HL-60 (cell line): Measurements from ENCODE around the gene RNF151.

Experiments used
- DNase-seq, 2 experiments: peaks; one replicate each; pipeline ENCODE4 v3.0.0-alpha.2; 2010 to 2020; ENCODE audit warnings: low read depth in 1 of 2, low spot score in 1 of 2
- H3K27ac ChIP-seq: fragments of 250-450 bp; sonication (Bioruptor Pico); replicated peaks from 2 replicates; pipeline ENCODE4 v1.5.1; 2020; ENCODE audit warnings: mild to moderate bottlenecking, moderate library complexity
- H3K27me3 ChIP-seq: fragments of 250-450 bp; sonication (Bioruptor Pico); 2 replicates; pipeline ENCODE4 v1.5.1; 2021; ENCODE audit warnings: mild to moderate bottlenecking, moderate library complexity; ENCODE audit not compliant: insufficient read depth, poor library complexity, severe bottlenecking
- H3K4me3 ChIP-seq: replicated peaks from 2 replicates; pipeline ENCODE4 v1.5.1; 2011; ENCODE audit warnings: mild to moderate bottlenecking, control low read depth, low read length; ENCODE audit not compliant: insufficient read depth
- CTCF ChIP-seq: IDR thresholded peaks from one replicate; pipeline ENCODE4 v1.5.1; 2011; ENCODE audit warnings: low read length, control low read depth, inconsistent platforms; ENCODE audit not compliant: insufficient read depth
- GABPA ChIP-seq: IDR thresholded peaks from 2 replicates; pipeline ENCODE4 v1.6.1; 2012; ENCODE audit warnings: low read depth
- POLR2AphosphoS5 ChIP-seq: IDR thresholded peaks from 2 replicates; pipeline ENCODE4 v1.6.1; 2012; ENCODE audit warnings: low read depth
- REST ChIP-seq: IDR thresholded peaks from 2 replicates; pipeline ENCODE4 v1.6.1; 2012; ENCODE audit warnings: low read depth; ENCODE audit not compliant: insufficient replicate concordance
- SPI1 ChIP-seq: IDR thresholded peaks from 2 replicates; pipeline ENCODE4 v1.6.1; 2012; ENCODE audit warnings: low read depth, mild to moderate bottlenecking, borderline replicate concordance

The RNF151 gene

DNA sequence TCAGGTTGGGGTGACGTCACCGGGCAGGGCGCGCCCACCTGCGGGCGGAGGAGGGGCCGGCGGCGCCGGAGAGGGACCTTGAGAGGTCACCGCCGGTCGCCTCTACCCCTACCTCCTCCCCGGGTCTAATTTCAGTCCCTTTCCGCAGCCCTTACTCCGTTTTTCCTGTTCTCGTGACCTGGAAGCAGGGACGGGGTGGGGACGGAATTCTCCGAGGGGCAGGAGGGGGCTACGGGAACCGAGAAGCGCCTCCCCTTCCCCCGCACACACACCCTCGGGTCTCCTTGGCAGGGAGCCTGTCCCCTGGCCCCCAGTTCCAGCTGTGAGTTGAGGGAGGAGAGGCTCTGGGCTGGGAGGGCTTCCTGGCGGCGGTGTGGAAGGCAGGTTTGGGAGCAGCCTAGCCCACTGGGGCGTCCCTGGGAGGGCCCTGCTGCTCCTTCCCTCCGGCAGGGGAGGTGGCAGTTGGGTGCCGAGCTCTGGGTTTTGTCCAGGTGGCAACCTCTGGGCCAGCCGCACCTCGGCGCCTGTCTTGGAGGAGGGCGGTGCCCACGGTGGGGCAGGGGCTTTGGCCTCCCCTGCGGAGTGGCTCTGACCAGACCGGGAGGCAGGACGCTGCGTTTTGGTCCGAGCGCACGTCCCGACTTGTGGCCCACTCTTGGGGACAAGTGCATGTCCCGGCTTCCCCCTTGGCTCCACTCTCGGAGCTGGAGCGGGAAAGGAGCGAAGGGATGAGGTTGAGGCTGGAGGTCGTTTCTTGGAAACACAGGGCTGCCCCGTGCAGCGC is 23.9 kb downstream of the RNF151 start:
- peaks cover 26% of the 10 kb centered on the region for H3K27me3 ChIP-seq
- H3K4me3 ChIP-seq = no peak overlapping the region; the same call in 1 of the 2 replicates
- DNase-seq = no peak
- no peak overlapping the region for H3K27ac ChIP-seq
- TF ChIP-seq REST (no peak), CTCF (no peak), GABPA (no peak), SPI1 (no peak), POLR2AphosphoS5 (no peak)

DNA sequence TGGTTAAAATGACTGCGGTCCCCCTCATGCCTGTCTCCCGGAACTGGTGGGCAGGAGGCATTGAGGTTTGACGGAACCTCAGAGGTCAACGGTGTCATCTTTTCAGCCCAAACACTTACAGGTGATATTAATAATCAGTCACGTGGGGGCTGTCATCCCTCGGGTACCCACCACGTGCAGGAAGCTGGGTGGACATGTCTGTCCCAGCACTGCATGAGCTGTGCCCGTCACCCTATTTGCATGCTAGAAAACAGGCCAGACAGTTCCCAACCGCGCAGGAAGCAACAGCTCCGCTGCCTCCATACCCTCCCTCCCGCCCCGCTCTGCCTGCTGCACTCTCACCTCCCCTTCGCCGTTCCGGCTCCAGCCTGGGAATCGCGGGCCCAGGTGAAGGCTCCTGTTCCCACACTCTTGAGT is 24.5 kb downstream of the RNF151 start:
- H3K4me3 ChIP-seq = no peak overlapping the region

DNA sequence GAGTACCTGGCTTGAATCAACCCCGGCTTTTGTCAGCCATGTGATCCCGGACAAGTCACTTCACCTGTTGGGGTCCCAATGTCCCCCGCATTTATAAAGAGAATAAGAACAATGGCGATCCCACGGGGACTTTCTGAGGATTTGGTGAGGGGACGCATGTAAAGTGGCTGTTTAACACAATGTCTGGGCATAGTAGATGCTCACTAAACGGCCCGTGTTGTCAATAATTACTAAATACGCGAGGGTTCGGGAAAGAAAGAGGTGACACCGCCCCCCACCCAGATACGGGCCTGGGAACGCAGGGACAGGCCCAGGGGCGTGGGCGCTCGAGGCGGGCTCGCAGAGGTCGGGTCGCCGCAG is 24.9 kb downstream of the RNF151 start:
- H3K27me3 ChIP-seq = peaks cover 26% of the 10 kb centered on the region
- TF ChIP-seq POLR2AphosphoS5 = no peak
- TF ChIP-seq GABPA = no peak
- TF ChIP-seq SPI1 = no peak
- no peak for TF ChIP-seq CTCF
- TF ChIP-seq REST = no peak
- H3K4me3 ChIP-seq = peak overlapping the region; percentile 29
- no peak for DNase-seq
- H3K27ac ChIP-seq = no peak overlapping the region

More for the DNA sequence above, 24.5 kb downstream of the RNF151 start:
- Histone ChIP-seq H3K27ac (no peak overlapping the region), H3K27me3 (peaks cover 26% of the 10 kb centered on the region)
- TF ChIP-seq POLR2AphosphoS5 (no peak), GABPA (no peak), SPI1 (no peak)
- DNase-seq = no peak

DNA sequence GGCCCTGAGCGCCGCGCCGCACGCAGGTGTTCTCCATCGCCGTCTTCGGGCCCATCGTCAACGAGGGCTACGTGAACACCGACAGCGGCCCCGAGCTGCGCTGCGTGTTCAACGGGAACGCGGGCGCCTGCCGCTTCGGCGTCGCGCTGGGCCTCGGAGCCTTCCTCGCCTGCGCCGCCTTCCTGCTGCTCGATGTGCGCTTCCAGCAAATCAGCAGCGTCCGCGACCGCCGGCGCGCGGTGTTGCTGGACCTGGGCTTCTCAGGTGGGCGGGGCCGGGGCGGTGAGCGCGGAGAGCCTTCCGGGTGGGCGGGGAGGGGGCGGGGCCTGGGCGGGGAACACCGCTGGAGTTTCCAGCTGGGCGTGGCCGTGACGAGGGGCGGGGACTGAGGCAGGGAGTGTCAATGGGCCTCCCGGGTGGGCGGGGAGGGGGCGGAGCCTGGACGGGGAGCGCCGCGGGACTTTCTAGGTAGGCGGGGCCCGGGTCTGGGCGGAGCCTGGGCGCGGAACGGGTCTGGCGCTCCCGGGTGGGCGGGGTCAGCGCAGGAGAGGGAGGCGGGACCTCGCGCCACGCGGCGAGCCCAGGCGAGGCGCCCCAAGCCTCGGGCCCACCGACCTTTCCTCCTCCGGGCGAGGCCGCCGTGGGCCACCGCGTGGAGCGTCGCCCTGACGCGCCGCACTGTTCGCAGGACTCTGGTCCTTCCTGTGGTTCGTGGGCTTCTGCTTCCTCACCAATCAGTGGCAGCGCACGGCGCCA is 25.5 kb downstream of the RNF151 start:
- TF ChIP-seq REST (no peak), SPI1 (no peak), GABPA (no peak), POLR2AphosphoS5 (no peak), CTCF (no peak)
- peak; percentile 78 to 93 for DNase-seq
- H3K27ac ChIP-seq = no peak overlapping the region
- H3K27me3 ChIP-seq = peaks cover 26% of the 10 kb centered on the region
- peak overlapping the region; percentile 29 for H3K4me3 ChIP-seq
